ENCODE data around the gene GSC2.

GSC2 gene

GRCh38 chr22:19173047-19174035, 23.2 kb upstream of the GSC2 start:
- DNase-seq (ENCODE audit: low spot score) = no peak
- no peak for TF ChIP-seq CTCF (IDR thresholded peaks at IDR 0.05; ENCODE audit: extremely low read depth, missing control alignments)

- no peak for TF ChIP-seq CTCF (IDR thresholded peaks at IDR 0.05; ENCODE audit: extremely low read depth, missing control alignments)
- DNase-seq (ENCODE audit: low spot score) = no peak
Observed at GRCh38 chr22:19172213-19173046, 22.3 kb upstream of the GSC2 start.

GRCh38 chr22:19169947-19170318, 19.8 kb upstream of the GSC2 start:
- no peak for DNase-seq (ENCODE audit: low spot score)
- TF ChIP-seq CTCF (IDR thresholded peaks at IDR 0.05; ENCODE audit: extremely low read depth, missing control alignments) = no peak

- no peak for DNase-seq (ENCODE audit: low spot score)
- TF ChIP-seq CTCF (IDR thresholded peaks at IDR 0.05; ENCODE audit: extremely low read depth, missing control alignments) = no peak
Observed at GRCh38 chr22:19169002-19169946, 19.2 kb upstream of the GSC2 start.

GRCh38 chr22:19168088-19168890, 18.2 kb upstream of the GSC2 start:
- no peak for TF ChIP-seq CTCF (IDR thresholded peaks at IDR 0.05; ENCODE audit: extremely low read depth, missing control alignments)
- no peak for DNase-seq (ENCODE audit: low spot score)

GRCh38 chr22:19167106-19167869, 17.2 kb upstream of the GSC2 start:
- no peak for TF ChIP-seq CTCF (IDR thresholded peaks at IDR 0.05; ENCODE audit: extremely low read depth, missing control alignments)
- no peak for DNase-seq (ENCODE audit: low spot score)
